ENCODE data around the gene PTX3.

PTX3 gene

DNA sequence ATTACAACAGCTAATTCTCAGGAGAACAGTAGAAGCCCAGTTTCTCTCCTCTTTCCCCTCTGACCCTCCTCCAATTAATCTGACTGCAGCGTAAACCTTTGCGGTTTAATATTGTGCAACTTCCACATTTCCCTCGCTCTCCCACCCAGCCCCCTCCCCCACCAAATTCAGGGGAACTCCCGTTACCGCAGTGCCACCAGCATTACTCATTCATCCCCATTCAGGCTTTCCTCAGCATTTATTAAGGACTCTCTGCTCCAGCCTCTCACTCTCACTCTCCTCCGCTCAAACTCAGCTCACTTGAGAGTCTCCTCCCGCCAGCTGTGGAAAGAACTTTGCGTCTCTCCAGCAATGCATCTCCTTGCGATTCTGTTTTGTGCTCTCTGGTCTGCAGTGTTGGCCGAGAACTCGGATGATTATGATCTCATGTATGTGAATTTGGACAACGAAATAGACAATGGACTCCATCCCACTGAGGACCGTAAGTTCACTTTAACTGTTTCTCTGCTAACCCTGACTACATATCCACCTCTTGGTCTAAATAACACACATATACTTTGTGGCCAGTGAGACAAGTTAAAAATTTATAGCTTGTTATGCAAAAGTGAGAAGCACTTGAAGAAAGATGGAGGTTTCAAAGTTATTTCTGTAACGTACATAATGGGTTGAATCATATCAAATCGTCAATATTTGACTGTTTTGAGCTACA is at the start of gene PTX3:
PTX3 (plus strand) TSS at position 268 of the 709 bp plus-strand sequence; CDS start at position 352, 84 bp downstream.
- no peak for DNase-seq (ENCODE audit: low read depth)

DNA sequence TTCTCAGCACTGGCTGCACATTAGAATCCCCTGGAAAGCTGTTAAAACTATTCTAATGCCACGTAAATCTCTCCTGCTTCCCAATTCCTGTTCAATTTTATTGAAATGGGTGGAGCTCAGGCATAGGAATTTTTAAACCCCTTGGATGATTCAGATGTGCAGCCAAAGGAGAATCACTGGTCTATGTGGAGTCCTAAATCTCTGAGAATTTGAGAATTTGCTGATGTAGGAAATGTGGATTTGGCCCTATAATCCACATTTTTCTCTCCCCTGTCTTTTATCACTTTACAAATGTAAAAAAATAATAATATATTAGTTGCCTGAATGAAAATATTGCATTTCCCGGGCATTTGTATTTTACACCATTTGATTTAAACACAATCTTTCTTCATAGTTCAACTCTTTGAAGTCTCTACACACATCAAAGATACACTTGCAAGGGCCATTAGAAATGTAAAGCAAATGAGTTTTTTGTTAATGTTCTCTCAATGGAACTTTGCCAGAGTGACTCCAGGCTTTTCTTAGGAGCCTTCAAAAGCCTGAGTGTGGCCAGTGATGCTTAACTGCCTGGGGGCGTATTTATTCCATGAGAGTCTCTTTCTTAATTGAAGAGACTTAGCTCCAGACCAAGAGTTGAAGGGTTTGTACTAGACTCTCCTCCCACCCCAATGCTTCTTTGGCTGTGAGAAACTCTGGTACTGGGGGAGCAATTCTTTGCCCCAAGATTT is 48.8 kb upstream of the PTX3 start:
- no peak for DNase-seq (ENCODE audit: low read depth)

DNA sequence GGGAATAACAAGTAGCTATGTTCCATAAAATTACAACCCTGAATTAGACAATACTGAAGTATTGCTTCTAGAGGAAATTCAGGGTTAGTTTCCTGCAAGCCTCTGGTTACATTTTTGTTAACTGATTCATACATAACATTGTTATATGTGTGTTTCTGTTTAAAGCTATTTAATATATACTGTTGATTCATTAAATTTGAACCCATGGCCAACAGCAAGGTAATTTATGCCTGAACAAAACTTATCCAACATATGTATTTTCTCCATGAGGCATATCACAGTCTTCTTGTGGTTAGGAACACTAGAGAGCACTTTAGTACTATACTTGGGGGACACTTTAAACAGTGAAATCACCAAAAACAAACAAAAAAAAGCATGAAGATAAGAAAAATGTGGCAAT is 47.7 kb upstream of the PTX3 start:
- DNase-seq (ENCODE audit: low read depth): no peak

- no peak for DNase-seq (ENCODE audit: low read depth)
Observed at GRCh38 chr3:157390713-157391515, 45.7 kb upstream of the PTX3 start.

DNA sequence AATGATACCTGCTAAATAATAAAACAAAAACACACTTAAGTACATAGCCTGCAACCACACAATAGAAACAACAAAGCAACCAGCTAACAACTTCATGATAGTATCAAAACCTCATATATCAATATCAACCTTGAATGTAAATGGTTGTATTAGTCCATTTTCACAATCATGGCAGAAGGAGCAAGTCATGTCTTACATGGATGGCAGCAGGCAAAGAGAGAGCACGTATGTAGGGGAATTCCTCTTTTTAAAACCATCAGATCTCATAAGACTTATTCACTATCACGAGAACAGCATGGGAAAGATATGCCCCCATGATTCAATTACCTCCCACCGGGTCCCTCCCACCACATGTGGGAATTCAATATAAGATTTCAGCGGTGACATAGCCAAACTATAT is 44.5 kb upstream of the PTX3 start:
- DNase-seq (ENCODE audit: low read depth): no peak

- DNase-seq (ENCODE audit: low read depth): no peak
Observed at GRCh38 chr3:157393113-157393512, 43.5 kb upstream of the PTX3 start.

- no peak for DNase-seq (ENCODE audit: low read depth)
Observed at GRCh38 chr3:157394411-157394810, 42.2 kb upstream of the PTX3 start.

DNA sequence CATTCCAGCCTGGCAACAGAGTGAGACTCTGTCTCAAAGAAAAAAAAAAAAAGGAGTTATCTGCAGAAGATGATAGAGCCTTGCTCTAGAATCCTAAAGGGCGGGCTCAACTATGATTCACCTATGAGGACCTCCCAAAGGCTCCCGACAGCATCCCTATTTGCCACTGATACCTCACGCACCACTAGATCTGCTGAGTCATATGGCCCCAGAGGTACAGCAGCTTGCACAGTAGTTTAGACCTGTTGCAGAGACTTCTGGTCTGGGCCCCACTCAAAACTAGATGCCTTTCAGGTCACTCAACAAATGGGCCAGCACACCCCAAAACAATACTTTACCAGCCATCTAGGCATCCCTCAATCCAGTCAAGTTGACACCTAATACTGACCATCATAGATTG is 38.1 kb upstream of the PTX3 start:
- no peak for DNase-seq (ENCODE audit: low read depth)

- DNase-seq (ENCODE audit: low read depth): no peak
Observed at GRCh38 chr3:157404381-157404780, 32.3 kb upstream of the PTX3 start.

DNA sequence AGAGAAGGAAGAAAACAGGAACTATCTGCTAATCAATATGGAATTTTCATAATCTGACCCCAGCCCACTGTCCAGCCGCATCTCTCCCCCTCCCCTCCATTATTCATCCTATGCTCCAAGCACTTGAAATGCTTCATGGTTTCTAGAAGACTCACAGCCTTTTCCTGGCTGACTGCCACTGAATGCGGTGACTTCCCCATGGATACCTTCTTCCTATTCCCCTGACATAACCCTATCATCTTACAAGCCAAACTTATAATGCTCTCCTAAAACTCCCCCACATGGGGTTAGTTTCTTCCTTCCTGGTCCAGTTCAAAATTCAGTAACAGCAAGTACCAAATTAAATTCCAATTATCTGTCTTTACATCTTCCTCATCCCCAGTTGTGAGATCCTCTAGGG is 31.2 kb upstream of the PTX3 start:
- DNase-seq (ENCODE audit: low read depth): no peak

DNA sequence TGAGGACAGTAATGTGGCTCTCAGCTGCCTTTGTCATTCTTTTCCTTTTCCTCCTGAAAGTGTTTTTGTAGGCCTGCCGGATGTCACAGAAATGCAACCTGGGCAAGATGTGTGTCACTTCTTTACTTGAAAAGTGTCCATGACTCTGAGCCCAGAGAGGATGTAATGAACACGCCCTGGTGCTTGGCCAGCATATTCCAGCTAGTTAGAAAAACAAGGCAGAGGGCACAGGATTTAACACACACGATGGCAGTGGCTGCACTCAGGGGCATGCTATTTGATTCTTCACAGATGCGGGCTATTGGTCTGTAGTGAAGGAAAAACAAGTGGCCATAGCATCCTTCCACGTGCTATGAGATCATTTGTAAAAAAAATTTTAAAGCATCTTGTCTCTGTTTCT is 30.3 kb upstream of the PTX3 start:
- no peak for DNase-seq (ENCODE audit: low read depth)

GRCh38 chr3:157407769-157408168 is 28.9 kb upstream of the PTX3 start:
- DNase-seq (ENCODE audit: low read depth): no peak

DNA sequence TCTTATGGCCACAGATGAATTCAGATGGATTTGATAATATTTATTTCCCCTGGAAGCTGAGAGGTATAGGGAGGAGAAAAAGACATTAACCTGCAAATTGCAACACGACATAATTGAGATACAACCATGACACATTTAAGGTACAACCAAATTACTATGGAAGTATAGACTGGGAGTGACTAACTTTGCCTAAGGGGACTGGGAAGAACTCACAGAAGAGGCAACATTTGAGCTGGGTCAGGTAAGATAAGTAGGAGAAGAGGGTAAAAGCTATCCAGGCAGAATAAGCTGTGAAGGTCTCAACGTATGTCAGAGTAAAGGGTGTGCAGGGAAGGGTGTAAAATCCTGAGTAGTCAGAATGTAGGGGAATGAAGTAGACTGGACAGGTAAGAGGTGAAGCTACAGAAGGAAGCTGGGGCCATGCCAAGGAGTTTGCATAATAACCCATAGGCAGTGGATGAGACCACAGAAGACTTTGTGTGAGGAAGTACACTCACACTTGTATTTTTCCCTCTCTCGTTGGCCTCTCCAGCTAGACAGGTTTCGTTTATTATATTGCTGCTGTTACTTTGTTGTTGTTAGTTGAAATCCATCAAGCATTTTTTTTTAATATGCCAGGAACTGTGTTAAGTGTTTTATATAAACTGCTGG is 28.0 kb upstream of the PTX3 start:
- DNase-seq (ENCODE audit: low read depth): no peak

DNA sequence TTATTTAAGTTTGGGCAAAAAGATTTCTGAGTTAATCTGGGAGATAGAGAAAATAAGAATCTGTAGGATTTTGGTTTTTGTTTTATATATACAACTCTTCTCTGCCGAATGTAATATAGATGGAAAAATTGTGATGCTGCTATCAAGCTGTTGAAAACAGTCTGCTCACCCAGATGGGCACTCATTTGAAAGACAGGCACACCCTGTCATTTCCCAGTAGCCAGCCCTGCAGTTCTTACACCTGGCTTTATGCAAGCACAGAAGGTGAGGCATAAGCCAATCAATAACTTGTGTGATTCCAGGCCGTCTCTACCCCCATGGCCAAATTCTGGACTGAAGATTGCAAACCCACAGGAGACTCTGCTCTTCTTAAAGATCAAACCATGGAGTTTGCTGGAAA is 27.1 kb upstream of the PTX3 start:
- DNase-seq (ENCODE audit: low read depth): no peak

DNA sequence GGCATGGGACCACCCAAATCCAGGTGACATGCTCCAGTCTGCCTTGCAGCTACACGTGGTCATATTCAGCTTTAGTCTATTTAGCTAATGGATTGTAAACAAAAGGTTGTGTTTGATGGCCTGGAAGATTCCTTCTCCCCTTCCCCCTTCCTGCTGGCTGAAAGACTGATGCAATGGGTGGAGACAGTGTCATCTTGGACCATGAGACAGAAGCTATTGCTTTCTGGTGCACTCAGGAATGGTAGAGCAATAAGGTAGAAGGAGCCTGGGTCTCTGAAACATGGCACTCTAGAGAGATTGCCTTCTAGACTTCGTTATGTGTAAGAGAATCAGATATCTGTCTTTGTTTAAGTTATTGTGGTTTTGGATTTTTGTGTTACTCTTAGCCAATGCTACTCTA is 25.7 kb upstream of the PTX3 start:
- DNase-seq (ENCODE audit: low read depth): no peak

GRCh38 chr3:157412323-157412855 is 24.3 kb upstream of the PTX3 start:
- DNase-seq (ENCODE audit: low read depth): no peak

DNA sequence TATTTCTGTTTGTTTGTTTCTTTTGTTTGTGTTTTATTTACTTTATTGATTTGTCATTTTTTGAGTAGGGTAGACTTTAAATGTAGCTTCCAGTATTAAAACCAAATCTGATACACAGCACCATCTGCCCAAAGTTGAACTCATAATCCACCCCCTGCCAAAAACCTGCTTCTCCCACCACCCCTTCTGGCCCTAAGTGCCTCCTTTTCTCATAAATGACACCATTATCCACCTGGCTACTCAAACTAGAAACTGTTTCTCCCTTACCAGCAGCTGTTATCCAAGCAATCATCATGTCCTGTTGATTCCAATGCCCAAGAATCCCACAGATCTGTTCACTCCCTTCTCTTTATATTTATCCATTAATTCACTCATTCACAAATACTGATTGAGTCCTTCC is 21.8 kb upstream of the PTX3 start:
- DNase-seq (ENCODE audit: low read depth): no peak

DNA sequence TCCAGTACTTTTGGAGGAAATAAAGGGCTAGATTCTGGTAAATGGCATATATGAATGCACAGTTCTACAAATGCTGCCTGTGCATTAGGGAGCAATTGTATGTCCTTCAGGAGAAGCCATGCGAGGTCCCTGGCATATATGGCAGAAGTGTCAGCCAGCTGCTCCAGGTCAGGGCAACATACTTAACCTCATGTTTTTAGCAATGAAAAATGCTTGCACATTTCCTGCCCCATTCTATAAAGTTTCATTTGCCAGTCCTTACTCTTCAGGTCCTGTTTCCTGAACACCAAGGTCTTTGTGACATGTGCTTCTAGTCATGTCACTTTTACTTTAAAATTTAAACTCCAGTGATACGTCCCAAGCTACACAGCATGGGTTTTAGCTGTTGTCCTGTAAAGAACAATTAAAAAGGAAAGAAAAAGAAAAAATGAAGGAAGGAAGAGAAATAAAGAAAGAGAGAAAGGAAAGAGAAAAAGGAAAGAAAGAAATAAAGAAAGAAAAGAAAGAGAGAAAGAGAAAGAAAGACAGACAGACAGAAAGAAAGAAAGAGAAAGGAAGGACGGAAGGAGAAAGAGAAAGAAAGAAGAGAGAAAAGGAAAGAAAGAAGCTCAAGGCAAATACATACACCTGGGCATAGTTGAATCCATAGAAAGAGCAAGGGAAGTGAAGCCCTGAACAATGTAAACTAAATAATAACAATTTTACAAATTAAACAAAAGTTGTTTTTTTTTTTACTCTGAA is 20.1 kb upstream of the PTX3 start:
- no peak for DNase-seq (ENCODE audit: low read depth)

GRCh38 chr3:157417247-157417646 is 19.4 kb upstream of the PTX3 start:
- no peak for DNase-seq (ENCODE audit: low read depth)

DNA sequence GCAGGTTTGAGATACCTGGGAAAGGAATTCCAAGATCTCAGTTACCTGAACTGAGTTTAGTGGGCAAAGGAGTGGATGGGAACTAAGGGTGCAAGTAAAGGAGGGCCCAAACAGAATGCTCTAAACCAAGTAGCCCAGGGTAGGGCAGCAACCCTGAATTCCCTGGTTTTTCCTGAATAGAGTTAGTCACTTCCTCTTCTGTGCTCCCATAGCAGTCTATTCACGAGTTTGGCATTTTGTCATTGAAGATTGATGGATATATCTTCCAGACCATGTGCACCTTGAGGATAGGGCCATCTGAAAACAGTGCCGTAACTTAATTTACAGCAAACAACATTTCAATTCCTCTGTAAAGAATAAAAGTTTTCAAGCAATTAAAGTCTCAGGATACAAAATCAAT is 18.5 kb upstream of the PTX3 start:
- no peak for DNase-seq (ENCODE audit: low read depth)

DNA sequence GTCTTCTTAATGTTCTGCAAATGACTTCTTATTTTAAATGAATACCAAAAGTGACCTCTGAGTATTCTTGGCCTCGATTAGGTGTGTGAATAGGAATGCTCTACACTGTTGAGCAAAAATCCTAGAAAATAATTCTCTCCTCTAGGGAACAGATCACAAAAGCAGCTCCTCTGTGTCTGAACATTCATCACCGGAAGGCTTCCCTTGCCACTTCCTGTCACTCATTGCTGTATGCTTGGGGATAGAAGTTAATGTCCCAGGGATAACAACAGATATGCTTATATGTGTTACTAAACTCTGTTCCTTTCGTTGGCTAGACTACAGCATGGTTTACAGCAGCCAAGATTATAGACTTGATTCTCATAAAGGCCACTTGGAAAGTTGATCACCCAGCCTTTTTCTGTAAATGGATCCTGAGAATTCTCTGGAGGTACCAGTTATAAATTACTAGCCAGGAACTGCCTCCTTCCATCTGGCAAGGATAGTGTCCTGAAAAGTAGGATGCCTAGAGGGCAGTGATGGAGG is 16.0 kb upstream of the PTX3 start:
- DNase-seq (ENCODE audit: low read depth): no peak
